GM19239 (cell line): ENCODE data around the gene FTCDNL1.

Experiments
- DNase-seq: peaks from one replicate; pipeline ENCODE4 v3.0.0; 2011; ENCODE audit warnings: low spot score; ENCODE audit not compliant: insufficient read length
- FAIRE-seq: peaks from 2 replicates; lab custom pipeline; 2011; peaks lifted over from hg19 to GRCh38; lab: Jason Lieb, UNC

FTCDNL1 gene

GRCh38 chr2:199847181-199847864 is 3.7 kb downstream of the FTCDNL1 start:
- FAIRE-seq = no peak
- no peak for DNase-seq

GRCh38 chr2:199842631-199843395 is 8.2 kb downstream of the FTCDNL1 start:
- DNase-seq (no peak), FAIRE-seq (no peak)

- FAIRE-seq (no peak), DNase-seq (no peak)
These were observed 9.6 kb downstream of the FTCDNL1 start for GRCh38 chr2:199841409-199841808.

GRCh38 chr2:199838399-199838798 is 12.6 kb downstream of the FTCDNL1 start:
- FAIRE-seq (no peak), DNase-seq (no peak)

GRCh38 chr2:199836943-199837342 is 14.0 kb downstream of the FTCDNL1 start:
- no peak for DNase-seq
- FAIRE-seq = no peak

- no peak for FAIRE-seq
- no peak for DNase-seq
These were observed 17.5 kb downstream of the FTCDNL1 start for GRCh38 chr2:199833525-199833924.

- DNase-seq = no peak
- no peak for FAIRE-seq
These were observed 20.5 kb downstream of the FTCDNL1 start for GRCh38 chr2:199830531-199830930.

- FAIRE-seq (no peak), DNase-seq (no peak)
These were observed 21.4 kb downstream of the FTCDNL1 start for GRCh38 chr2:199829628-199830027.

GRCh38 chr2:199819746-199820145 is 31.2 kb downstream of the FTCDNL1 start:
- FAIRE-seq (no peak), DNase-seq (no peak)

GRCh38 chr2:199818754-199819153 is 32.2 kb downstream of the FTCDNL1 start:
- no peak for FAIRE-seq
- no peak for DNase-seq

GRCh38 chr2:199818026-199818425 is 33.0 kb downstream of the FTCDNL1 start:
- no peak for FAIRE-seq
- DNase-seq = no peak

- DNase-seq = no peak
- FAIRE-seq = no peak
These were observed 36.2 kb downstream of the FTCDNL1 start for GRCh38 chr2:199814817-199815211.

GRCh38 chr2:199814101-199814816 is 36.7 kb downstream of the FTCDNL1 start:
- FAIRE-seq (no peak), DNase-seq (no peak)

- DNase-seq = no peak
- FAIRE-seq = no peak
These were observed 38.5 kb downstream of the FTCDNL1 start for GRCh38 chr2:199812493-199812892.

- FAIRE-seq = no peak
- no peak for DNase-seq
These were observed 39.6 kb downstream of the FTCDNL1 start for GRCh38 chr2:199811346-199811745.

- FAIRE-seq (no peak), DNase-seq (no peak)
These were observed 40.4 kb downstream of the FTCDNL1 start for GRCh38 chr2:199810422-199811171.

- DNase-seq (no peak), FAIRE-seq (no peak)
These were observed 43.0 kb downstream of the FTCDNL1 start for GRCh38 chr2:199807966-199808365.

- DNase-seq = no peak
- FAIRE-seq = no peak
These were observed 44.8 kb downstream of the FTCDNL1 start for GRCh38 chr2:199806179-199806578.

GRCh38 chr2:199804831-199805230 is 46.2 kb downstream of the FTCDNL1 start:
- no peak for DNase-seq
- no peak for FAIRE-seq

- peak; percentile 45 for FAIRE-seq
- DNase-seq = no peak
These were observed 52.0 kb downstream of the FTCDNL1 start for GRCh38 chr2:199798831-199799580.
